SIG-M5 (cell line): Measurements from ENCODE around the gene SH3D19.
A peak's percentile ranks its signal among the peaks of the same experiment; 100 is the strongest.
"Not testable (repeated sequence)": the region's sequence is repeated elsewhere in the genome, so short reads cannot be mapped to it uniquely, and the experiment has no call there.

Experiments
- DNase-seq: peaks from one replicate; lab custom pipeline; 2025; lab: John Stamatoyannopoulos, UW

The SH3D19 gene

DNA sequence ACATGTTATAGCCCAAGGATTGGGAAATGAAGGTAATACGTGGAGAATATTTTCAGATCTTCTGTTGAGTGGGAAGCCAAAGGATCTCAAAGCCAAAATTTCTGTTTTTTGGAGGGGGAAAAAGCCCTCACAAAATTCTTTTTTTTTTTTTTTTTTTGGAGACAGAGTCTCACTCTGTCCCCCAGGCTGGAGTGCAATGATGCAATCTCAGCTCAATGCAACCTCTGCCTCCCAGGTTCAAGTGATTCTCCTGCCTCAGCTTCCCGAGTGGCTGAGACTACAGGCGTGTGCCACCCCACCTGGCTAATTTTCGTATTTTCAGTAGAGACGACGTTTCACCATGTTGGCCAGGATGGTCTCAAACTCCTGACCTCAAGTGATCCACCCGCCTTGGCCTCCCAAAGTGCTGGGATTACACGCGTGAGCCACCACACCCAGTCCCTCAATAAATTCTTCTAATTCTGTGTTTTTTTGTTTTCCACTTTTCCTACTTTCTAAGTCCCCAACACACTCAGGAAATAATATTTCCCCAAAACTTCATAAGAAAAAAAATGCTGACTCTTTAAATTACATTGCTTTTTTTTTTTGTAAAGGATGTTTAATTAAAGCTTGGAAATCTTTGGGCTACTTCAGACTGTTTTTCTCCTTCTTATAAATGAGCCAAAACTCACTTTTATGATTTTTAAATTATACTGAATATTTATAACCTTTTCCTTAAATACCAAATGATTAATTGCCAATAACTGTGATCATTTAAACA lies 174.4 kb downstream of the SH3D19 start:
- DNase-seq: no peak

DNA sequence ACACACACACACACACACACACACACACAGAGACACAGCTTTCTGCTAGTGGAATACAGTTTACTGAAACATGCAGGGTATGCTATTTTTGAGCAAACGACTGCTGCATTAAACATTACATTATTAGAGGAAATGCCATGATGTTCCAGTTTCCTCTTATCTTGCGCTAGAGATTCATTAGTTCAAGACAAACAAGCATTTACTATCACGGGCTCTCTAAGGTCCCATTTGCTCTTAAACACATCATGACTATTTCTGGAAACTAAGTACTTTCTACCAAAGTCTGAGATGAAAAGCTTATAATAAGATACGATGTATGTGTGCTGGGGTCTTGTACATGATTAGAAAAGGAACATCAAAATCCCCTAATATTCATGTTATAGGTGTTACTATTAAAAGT lies 177.1 kb downstream of the SH3D19 start:
- DNase-seq: no peak

DNA sequence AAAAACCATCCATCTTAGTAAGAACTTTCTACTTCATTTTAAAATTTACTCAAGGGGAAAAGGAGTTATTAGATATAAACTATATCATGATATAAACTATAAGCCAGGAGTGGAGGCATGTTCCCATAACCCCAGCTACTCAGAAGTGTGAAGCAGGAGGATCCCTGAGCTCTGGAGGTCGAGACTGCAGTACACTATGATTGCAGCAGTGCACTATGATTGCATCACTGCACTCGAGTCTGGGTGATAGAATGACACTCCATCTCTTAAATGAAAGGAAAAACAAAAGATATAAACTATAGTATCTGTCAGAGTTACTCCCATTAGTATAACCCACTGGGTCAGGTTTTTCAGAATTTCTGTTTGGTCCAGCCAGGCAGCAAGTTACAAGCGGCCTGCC lies 178.4 kb downstream of the SH3D19 start:
- DNase-seq: no peak

DNA sequence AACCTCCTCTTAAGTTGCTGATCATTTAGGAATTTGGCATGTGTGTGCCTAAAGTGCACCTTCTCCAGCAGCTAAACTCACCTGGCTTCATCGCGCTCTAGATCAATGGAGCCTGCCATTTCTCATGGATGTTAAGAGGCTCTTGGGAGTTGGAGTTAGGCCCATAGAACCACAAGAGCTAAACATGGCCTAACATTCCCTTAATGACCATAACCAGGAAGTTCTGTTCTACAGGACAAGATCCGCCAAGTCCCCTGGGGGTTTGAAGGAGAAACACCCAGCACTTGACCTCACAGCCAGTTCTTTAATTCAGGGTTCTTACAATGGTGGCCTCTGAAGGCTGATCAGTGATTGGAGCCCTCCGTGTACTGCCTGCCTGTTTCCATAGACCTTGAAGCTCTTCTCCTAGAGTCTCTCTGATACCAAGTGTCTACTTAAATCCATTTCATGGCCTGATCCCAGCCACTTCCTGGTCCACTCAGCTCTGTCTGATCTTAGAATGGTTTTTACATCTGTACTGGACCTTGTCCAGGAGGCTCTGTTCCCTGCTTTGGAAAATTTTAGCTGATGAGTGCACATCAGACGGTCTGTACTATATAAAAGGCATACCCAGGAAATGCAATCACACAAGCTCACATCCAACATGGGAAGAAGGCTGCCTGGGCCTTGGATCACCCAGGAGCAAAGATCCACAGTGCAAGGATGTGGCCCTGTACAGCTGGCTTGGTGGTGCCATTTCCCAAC lies 180.9 kb downstream of the SH3D19 start:
- DNase-seq: no peak

DNA sequence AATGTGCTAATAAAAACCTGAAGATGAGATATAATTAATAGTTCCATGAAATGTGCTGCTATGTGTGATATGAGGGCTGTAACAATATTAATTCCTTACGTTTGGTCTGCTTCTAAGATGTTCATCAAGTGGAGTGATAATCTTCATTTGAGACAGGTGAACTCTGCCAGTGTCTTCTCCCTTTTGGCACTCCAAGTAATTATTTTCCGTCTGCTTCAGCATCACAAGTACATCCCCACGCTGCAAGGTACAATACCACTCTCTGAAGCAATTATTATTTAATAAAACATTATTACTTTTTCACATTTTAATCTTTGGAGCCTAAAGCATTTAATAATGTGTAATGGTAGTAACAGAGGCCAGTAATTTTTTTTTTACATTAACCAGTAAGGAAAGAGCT lies 181.6 kb downstream of the SH3D19 start:
- no peak for DNase-seq

DNA sequence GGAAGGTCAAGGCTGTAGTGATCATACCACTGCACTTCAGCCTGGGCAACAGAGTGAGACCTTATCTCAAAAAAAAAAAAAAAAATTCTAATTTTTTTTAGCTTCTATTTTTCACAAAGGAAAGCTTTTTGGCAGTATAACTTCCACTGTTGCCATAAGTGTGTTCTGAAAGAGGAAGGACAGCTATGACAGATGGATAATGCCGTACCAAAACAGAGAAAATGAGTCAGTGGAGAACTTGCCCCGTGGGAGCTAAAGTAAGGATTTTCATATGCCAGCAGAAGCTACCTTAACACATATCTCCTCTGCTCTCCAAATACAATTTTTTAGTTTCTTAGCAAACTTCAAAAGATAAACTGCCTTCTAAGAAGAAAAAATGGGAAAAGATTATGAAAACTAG lies 182.2 kb downstream of the SH3D19 start:
- DNase-seq: no peak

DNA sequence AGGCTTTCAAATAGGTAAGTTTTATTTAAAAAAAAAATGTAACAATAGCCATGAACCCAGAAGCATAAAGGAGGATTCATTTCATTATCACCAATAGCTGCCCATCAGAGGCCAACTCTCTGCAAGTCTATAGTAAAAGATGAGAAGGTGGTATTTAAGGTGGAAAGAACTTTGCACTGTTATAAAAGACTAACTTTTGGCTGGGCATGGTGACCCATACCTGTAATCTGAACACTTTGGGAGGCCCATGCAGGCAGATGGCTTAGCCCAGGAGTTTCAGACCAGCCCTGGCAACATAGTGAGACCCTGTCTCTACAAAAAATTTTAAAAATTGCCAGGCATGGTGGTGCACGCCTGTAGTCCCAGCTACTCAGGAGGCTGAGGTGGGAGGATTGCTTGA lies 182.6 kb downstream of the SH3D19 start:
- DNase-seq: no peak

DNA sequence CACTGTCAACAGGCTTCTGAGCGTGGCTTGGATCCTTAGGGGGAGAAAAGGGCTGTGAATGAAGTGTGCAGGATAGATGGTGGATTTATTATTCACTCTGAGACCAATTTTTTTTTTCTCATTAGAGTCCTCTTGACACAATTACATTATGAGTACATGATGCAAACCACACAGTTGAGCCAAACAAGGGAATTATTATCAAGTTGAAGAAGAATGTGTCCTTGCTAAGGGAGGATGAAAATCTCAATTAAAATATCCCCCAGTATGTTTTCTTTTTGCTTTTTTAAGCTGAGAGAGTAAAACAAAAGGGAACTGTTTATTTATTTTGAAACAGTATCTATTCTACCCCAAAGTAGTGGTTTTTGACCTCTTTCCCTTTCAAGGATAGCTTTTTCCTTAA lies 185.6 kb downstream of the SH3D19 start:
- DNase-seq: no peak

DNA sequence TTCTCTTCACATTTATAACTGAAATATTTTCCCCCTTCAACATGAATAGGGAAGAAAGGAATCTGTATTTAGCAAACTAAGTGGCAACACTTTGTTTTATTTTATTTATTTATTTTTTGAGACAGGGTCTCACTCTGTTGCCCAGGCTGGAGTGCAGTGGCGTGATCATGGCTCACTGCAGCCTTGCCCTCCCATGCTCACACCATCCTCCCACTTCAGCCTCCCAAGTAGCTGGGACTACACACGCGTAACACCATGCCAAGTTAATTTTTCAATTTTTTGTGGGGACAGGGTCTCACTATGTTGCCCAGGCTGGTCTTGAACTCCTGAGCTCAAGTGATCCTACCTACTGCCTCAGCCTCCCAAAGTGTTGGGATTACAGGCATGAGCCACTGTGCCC lies 189.4 kb downstream of the SH3D19 start:
- not testable (repeated sequence) for DNase-seq

DNA sequence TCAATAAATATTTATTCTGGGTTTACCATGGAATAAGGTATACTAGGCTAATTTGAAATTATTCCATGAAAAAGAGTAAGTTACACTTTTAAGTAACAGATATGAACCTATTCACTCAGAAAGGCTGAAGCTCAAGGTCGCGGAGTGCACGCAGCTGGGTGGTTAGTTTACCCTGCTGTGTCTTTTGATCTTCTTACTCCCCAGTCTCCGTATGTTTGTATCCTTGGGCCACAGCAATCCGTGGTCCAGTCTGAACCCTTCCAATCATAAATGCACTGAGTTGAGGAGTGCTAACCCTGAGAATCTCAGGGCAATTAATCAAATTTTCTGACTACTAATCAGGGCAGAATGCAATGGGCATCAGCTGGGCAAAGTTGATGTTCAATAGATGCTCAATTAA lies 192.1 kb downstream of the SH3D19 start:
- no peak for DNase-seq

DNA sequence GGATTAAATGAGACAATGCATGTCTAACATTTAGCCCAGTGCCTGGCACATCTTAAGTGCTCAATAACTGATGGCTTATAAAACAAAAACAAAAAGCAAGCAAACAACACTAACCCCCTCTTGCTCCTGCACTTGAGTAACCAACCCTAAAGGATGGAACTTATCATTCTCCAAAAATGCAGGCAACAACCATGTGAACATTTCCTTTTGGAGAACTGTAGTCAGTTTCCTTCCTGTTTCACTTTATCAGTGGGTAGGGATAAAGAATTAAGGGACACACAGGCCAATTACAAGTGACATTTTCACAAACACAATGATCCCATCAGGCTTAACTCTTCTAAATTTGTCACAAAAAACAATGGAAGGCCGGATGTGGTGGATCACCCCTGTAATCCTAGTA lies 195.6 kb downstream of the SH3D19 start:
- no peak for DNase-seq

DNA sequence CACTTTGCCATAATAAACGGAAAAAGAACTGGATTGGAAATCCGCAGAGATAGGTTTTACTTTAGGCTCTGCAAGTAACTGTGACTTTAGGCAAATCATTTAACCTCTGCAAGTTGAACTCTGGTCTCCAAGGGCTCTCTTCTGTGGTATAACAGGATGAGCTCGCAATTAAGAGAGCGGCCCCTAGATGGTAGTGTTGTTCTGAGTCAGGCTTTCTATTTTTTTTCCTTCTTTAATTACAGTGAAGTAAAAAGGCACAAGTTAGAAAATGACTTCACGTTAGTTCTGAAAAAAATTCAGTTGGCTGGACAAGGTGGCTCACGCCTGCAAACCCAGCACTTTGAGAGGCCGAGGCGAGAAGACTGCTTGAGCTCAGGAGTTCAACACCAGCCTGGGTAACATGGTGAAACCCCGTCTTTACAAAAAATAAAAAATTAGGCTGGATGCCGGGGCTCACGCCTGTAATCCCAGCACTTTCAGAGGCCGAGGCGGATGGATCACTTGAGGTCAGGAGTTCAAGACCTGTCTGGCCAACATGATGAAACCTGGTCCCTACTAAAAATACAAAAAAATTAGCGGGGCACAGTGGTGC lies 207.9 kb downstream of the SH3D19 start:
- no peak for DNase-seq

DNA sequence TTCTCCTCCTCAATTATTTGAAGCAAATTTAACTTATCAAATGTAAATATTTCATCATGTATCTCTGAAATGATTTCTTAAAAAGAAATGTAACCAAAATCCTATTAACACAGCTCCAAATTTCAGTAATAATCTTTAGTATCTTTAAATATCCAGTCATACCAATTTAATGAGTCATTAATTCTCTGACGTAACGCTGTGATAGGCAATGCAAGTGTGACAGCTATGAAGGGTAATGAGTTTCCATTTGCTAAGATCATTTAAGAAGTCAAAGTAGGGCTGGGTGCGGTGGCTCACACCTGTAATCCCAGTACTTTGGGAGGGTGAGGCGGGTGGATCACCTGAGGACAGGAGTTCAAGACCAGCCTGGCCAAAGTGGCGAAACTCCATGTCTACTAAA lies 210.4 kb downstream of the SH3D19 start:
- DNase-seq: no peak

DNA sequence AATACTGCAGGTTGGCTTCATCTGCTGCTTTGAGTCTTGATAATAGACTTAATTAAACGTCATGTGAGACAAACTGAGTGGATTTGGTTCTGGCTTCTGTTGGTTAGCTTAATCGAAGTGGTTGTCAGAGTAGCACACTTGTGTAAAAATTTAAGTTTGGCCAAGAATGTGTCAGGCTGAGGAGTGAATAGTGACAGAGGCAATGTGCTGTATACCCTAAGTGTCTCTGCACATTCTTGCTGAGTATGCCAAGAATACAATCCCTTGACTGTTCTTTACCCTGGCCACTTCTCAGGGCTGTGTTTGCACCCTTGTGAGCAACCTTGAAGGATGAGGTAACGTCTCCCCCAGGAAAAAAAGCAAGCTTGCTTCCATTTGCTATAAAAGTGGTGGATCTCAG lies 211.1 kb downstream of the SH3D19 start:
- no peak for DNase-seq

DNA sequence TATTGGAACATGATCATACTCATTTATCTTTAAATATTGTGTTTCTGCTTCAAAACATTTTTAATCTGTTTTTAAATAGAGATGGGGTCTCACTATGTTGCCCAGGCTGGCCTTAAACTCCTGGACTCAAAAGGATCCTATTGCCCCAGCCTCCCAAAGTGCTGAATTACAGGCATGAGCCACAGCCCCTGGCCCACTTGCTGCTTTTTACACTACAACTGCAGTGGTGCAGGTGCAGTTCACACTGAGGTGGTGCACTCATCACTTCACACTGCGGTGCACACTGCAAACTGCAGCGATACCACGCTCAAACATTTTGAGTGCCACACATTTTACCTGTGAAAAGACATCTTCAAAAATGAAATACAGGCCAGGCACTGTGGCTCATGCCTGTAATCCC lies 215.2 kb downstream of the SH3D19 start:
- DNase-seq: no peak

DNA sequence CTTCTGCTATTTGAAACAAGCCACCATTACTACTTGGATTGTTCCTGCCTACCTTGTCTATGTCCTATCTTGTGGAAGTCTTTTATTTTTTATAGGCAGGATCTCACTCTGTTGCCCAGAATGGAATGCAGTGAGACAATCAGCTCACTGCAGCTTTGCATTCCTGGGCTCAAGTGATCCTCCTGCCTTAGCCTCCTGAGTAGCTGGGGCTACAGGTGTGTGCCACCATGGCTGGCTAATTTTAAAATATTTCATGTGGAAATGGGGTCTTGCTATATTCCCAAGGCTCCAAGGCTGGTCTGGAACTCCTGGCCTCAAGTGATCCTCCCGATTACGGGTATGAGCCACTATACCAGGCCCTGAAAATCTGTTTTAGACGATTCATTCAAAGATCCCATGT lies 218.3 kb downstream of the SH3D19 start:
- DNase-seq: no peak

DNA sequence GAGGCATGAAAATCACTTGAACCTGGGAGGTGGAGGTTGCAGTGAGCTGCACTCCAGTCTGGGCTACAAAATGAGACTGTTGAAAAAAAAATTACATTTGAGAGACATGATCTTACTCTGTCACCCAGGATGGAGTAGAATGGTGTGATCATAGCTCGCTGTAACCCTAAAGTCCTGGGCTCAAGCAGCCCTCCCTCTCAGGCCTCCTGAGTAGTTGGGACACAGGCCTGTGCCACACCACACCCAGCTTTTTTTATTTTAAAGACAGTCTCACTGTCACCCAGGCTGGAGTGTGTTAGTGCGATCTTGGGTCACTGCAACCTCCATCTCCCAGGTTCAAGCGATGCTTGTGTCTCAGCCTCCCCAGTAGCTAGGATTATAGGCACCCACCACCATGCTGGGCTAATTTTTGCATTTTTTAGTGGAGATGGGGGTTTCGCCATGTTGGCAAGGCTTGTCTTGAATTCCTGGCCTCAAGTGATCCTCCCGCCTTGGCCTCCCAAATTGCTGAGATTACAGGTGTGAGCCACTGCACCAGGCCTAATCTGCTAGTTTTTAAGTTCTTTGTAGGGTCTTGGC lies 219.9 kb downstream of the SH3D19 start:
- DNase-seq: no peak

DNA sequence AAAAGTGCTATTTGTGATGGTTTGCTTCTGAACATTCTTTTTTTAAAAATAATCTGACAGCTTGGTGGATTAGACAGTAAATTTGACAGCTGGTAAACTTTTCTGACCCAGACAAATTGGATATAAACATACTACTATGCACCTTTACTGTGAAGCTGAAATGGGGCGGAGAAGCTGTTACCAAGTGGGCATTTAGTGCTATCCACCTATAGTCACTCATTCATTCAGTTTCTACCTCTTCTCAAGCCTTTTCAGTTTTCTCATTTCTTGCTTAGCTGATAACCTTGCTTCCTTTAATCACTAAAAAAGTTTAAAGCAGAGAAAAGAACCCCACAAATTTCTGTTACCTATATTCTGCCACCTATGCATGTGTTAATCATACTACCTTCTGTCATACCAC lies 220.8 kb downstream of the SH3D19 start:
- DNase-seq: no peak

DNA sequence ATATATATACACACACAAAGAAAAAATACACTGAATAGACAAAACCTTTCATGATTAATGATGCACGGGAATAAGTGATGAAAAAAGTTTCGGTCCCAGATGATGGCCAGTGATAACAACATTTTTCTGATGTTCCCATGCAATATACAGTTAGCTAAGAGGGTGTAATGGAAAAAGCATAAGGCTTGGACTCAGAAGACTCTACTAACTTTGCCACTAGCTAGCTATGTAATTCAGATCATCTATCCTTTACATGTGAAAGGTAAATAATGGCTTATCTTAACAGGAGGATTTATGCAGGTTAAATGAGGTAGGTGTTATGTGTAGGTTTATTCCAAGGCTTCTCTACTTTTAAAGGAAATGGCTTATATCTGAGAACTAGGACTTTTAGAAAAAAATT lies 221.6 kb downstream of the SH3D19 start:
- DNase-seq: no peak

DNA sequence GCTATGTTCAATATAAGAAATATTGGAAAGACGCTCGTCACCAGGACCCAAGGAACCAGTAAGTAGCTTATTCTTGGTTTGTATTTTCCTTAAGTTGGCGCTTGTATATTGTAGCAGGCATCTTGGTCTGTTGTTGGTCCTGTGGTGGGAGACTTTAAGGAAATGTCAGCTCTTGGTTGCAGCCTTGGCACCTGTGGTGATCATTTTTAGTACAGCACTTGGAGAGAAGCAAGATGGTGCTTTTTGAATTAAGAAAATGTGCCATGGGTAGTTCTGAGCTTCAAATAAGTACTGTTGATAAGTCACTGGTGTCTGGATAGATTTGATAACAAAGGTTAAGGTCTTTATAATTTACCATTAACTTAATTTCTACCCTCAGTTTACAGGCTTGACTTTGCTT lies 224.9 kb downstream of the SH3D19 start:
- DNase-seq: no peak

DNA sequence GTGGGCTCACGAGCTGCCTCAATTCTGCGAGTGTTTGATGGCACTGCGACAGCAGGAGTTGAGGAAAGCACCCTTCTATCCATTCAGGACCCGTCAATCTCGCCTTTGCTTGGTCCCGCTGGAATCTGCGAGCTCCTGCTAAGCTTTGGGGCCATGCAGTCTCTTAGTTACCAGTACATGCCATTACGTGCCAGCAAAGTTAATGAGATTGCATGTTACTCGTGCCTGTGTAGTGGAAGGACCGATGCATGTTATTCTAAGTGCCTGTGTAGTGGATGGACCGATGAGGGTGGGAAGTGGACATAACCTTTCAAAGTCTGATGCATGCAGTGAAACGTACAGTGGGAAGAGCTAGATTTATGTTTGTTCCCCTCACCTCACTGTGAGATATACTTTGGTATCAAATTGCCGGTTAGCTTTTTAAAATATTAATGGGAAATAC lies 225.4 kb downstream of the SH3D19 start:
- DNase-seq: no peak

DNA sequence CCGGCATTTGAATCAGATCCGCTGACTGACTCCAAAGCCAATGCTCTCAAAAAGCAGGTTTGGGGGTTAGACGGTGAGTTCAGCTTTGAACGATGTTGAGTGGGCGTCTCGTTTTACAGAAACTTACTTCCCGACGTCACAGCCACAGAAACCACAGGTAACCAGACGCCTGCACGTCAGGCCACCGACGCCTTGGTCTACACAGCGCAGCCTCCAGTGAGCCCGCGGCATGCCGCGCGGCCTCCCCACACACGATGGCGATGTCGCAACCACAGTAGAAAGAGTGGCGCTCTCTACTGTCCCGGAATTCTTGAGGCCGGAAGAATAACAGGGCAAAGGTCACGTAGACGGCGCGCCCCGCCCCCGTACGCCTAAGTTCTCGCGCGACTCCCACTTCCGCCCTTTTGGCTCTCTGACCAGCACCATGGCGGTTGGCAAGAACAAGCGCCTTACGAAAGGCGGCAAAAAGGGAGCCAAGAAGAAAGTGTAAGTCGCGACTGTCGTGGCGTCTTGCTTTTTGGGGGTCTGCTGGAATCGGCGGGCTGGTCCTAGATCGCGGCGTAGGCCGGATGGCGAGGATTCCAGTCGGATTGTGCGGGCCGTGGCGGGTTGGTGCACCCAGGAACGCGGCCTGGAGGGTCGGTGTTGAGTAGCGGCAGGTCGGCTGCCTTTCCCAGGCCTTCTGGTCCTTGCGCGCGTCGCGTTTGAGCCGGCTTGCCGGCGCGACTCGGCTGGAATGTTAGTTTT lies 226.0 kb downstream of the SH3D19 start, which contains the start of gene RPS3A:
Gene RPS3A (plus strand): TSS at position 400 of the 747 bp plus-strand sequence. CDS start 25 bp downstream, at position 425.
- peak; percentile 55 for DNase-seq
